ENCODE measurements around the gene ALG10. TPM values are rescaled to one million over a fixed set of nuclear protein-coding genes. Genes with fewer than 3 reads are reported as not detected.
A peak's percentile ranks its signal among the peaks of the same experiment; 100 is the strongest.
"Not testable (repeated sequence)": the region's sequence is repeated elsewhere in the genome, so short reads cannot be mapped to it uniquely, and the experiment has no call there.

Gene ALG10
- 10 to 100 TPM; 17.5 to 21.4 TPM for total RNA-seq

GRCh38 chr12:34022079-34022830, at the start of gene ALG10:
ALG10 (plus strand) TSS chr12:34022496; CDS start chr12:34022600, 104 bp downstream.
- H3K9me3 Mint-ChIP-seq, result no peaks in the 10 kb centered on the region
- H3K4me1 Mint-ChIP-seq, result peaks cover 28% of the 10 kb centered on the region
- CTCF ChIA-PET, result interaction anchor here (0.6 to 3.3 kb wide), 5 partner anchors 9 to 1529 kb away, joined by 3 to 20 read pairs (median 3); partner anchors contain the start of gene YARS2
- H3K4me3 Mint-ChIP-seq, result peak within 1 kb of the TSS; percentile 98
- peaks cover 5% of the 10 kb centered on the region for H3K36me3 Mint-ChIP-seq (ENCODE audit: low read depth)
- DNase-seq, result peak; percentile 97
- H3K27ac Mint-ChIP-seq, result peak within 1 kb of the TSS; percentile 99
- H3K27me3 Mint-ChIP-seq, result no peaks in the 10 kb centered on the region
- POLR2A ChIA-PET, result interaction anchor here (0.7 kb wide), 1 partner anchor 18 kb away, joined by 8 read pairs; no protein-coding TSS in a partner anchor

GRCh38 chr12:33972884-33973283, 49.4 kb upstream of the ALG10 start:
- H3K4me1 Mint-ChIP-seq; DNase-seq; CTCF ChIA-PET; H3K4me3 Mint-ChIP-seq; POLR2A ChIA-PET; H3K27me3 Mint-ChIP-seq; H3K27ac Mint-ChIP-seq; H3K36me3 Mint-ChIP-seq (ENCODE audit: low read depth); H3K9me3 Mint-ChIP-seq: not testable (repeated sequence)

GRCh38 chr12:33977887-33978286, 44.4 kb upstream of the ALG10 start:
- CTCF ChIA-PET, result no interaction called here

GRCh38 chr12:33988197-33988805, 34.0 kb upstream of the ALG10 start:
- DNase-seq, result no peak
- POLR2A ChIA-PET, result no interaction called here

More at GRCh38 chr12:33977887-33978286, 44.4 kb upstream of the ALG10 start:
- no peak overlapping the region for H3K4me3 Mint-ChIP-seq
- H3K36me3 Mint-ChIP-seq (ENCODE audit: low read depth), result no peaks in the 10 kb centered on the region
- no peaks in the 10 kb centered on the region for H3K4me1 Mint-ChIP-seq
- no peaks in the 10 kb centered on the region for H3K27me3 Mint-ChIP-seq
- H3K9me3 Mint-ChIP-seq, result no peaks in the 10 kb centered on the region
- no peak overlapping the region for H3K27ac Mint-ChIP-seq
- POLR2A ChIA-PET, result no interaction called here
- DNase-seq, result no peak

GRCh38 chr12:33988913-33989312, 33.4 kb upstream of the ALG10 start:
- H3K36me3 Mint-ChIP-seq (ENCODE audit: low read depth), result no peaks in the 10 kb centered on the region
- peaks cover 3% of the 10 kb centered on the region for H3K27me3 Mint-ChIP-seq
- DNase-seq, result no peak
- no peak overlapping the region for H3K27ac Mint-ChIP-seq
- H3K9me3 Mint-ChIP-seq, result no peaks in the 10 kb centered on the region
- ChIA-PET POLR2A (no interaction called here), CTCF (no interaction called here)
- H3K4me1 Mint-ChIP-seq, result no peaks in the 10 kb centered on the region
- H3K4me3 Mint-ChIP-seq, result no peak overlapping the region

More at GRCh38 chr12:33988197-33988805, 34.0 kb upstream of the ALG10 start:
- CTCF ChIA-PET, result no interaction called here
- H3K9me3 Mint-ChIP-seq, result no peaks in the 10 kb centered on the region
- H3K27me3 Mint-ChIP-seq, result peaks cover 3% of the 10 kb centered on the region
- no peaks in the 10 kb centered on the region for H3K4me1 Mint-ChIP-seq
- H3K27ac Mint-ChIP-seq, result no peak overlapping the region
- no peaks in the 10 kb centered on the region for H3K36me3 Mint-ChIP-seq (ENCODE audit: low read depth)
- H3K4me3 Mint-ChIP-seq, result no peak overlapping the region

- ChIA-PET POLR2A (no interaction called here), CTCF (no interaction called here)
- Mint-ChIP-seq H3K27me3 (peaks cover 2% of the 10 kb centered on the region), H3K4me1 (no peaks in the 10 kb centered on the region), H3K27ac (no peak overlapping the region), H3K9me3 (no peaks in the 10 kb centered on the region), H3K4me3 (no peak overlapping the region), H3K36me3 (ENCODE audit: low read depth) (no peaks in the 10 kb centered on the region)
- no peak for DNase-seq
These were observed 27.2 kb upstream of the ALG10 start for GRCh38 chr12:33994857-33995808.

- H3K4me1 Mint-ChIP-seq; H3K4me3 Mint-ChIP-seq; H3K9me3 Mint-ChIP-seq; H3K27ac Mint-ChIP-seq; POLR2A ChIA-PET; DNase-seq; CTCF ChIA-PET; H3K36me3 Mint-ChIP-seq (ENCODE audit: low read depth): not testable (repeated sequence)
- peaks cover 29% of the 10 kb centered on the region for H3K27me3 Mint-ChIP-seq
These were observed 13.5 kb upstream of the ALG10 start for GRCh38 chr12:34008835-34009234.

GRCh38 chr12:34016361-34016760, 5.9 kb upstream of the ALG10 start:
- POLR2A ChIA-PET, result no interaction called here
- CTCF ChIA-PET, result no interaction called here
- peaks cover 9% of the 10 kb centered on the region for H3K4me1 Mint-ChIP-seq
- no peak overlapping the region for H3K27ac Mint-ChIP-seq
- H3K27me3 Mint-ChIP-seq, result peaks cover 19% of the 10 kb centered on the region
- no peak for DNase-seq
- no peaks in the 10 kb centered on the region for H3K9me3 Mint-ChIP-seq
- H3K36me3 Mint-ChIP-seq (ENCODE audit: low read depth), result no peaks in the 10 kb centered on the region
- H3K4me3 Mint-ChIP-seq, result no peak overlapping the region

- no peak overlapping the region for H3K4me3 Mint-ChIP-seq
- peaks cover 32% of the 10 kb centered on the region for H3K4me1 Mint-ChIP-seq
- H3K36me3 Mint-ChIP-seq (ENCODE audit: low read depth), result peaks cover 5% of the 10 kb centered on the region
- no peak overlapping the region for H3K27ac Mint-ChIP-seq
- CTCF ChIA-PET, result interaction anchor here (3.3 kb wide), 1 partner anchor 1265 kb away, joined by 20 read pairs; the partner anchor contains the start of gene YARS2
- no peaks in the 10 kb centered on the region for H3K9me3 Mint-ChIP-seq
- H3K27me3 Mint-ChIP-seq, result no peaks in the 10 kb centered on the region
- POLR2A ChIA-PET, result no interaction called here
- no peak for DNase-seq
These were observed 1.2 kb upstream of the ALG10 start for GRCh38 chr12:34021071-34021470.

- not testable (repeated sequence) for DNase-seq
These were observed 5.4 kb downstream of the ALG10 start for GRCh38 chr12:34027661-34028060.

GRCh38 chr12:34030591-34030990, 8.3 kb downstream of the ALG10 start:
- ChIA-PET CTCF (interaction anchor here (0.6 kb wide), 1 partner anchor 1366 kb away, joined by 3 read pairs; no protein-coding TSS in a partner anchor), POLR2A (no interaction called here)
- Mint-ChIP-seq H3K4me1 (no peaks in the 10 kb centered on the region), H3K9me3 (no peaks in the 10 kb centered on the region), H3K27ac (no peak overlapping the region), H3K36me3 (ENCODE audit: low read depth) (no peaks in the 10 kb centered on the region), H3K4me3 (no peak overlapping the region), H3K27me3 (no peaks in the 10 kb centered on the region)
- DNase-seq, result no peak

More at GRCh38 chr12:34027661-34028060, 5.4 kb downstream of the ALG10 start:
- CTCF ChIA-PET; H3K9me3 Mint-ChIP-seq; H3K36me3 Mint-ChIP-seq (ENCODE audit: low read depth); H3K27ac Mint-ChIP-seq; POLR2A ChIA-PET; H3K4me3 Mint-ChIP-seq; H3K27me3 Mint-ChIP-seq: not testable (repeated sequence)
- peaks cover 17% of the 10 kb centered on the region for H3K4me1 Mint-ChIP-seq

GRCh38 chr12:34033628-34034296, 11.5 kb downstream of the ALG10 start:
- H3K4me3 Mint-ChIP-seq, result no peak overlapping the region
- no peaks in the 10 kb centered on the region for H3K4me1 Mint-ChIP-seq
- H3K9me3 Mint-ChIP-seq, result no peaks in the 10 kb centered on the region
- ChIA-PET CTCF (no interaction called here), POLR2A (no interaction called here)
- no peak overlapping the region for H3K27ac Mint-ChIP-seq
- DNase-seq, result no peak
- H3K36me3 Mint-ChIP-seq (ENCODE audit: low read depth), result no peaks in the 10 kb centered on the region
- H3K27me3 Mint-ChIP-seq, result no peaks in the 10 kb centered on the region

Measured in activated CD4-positive, alpha-beta T cell treated with anti-CD3 and anti-CD28 coated beads, Interleukin-2, amount 10 ng/mL, durations not matched to agents 7 days and 5 days (primary cell).